GM12801 (cell line): ENCODE data around the gene MPPED1.

Experiments used
- CTCF ChIP-seq: IDR thresholded peaks from one replicate; pipeline ENCODE4 v1.5.1; 2011; ENCODE audit warnings: control low read depth; ENCODE audit not compliant: insufficient read length; ENCODE audit errors: extremely low read depth

MPPED1 gene

GRCh38 chr22:43553451-43554258 is 141.8 kb downstream of the MPPED1 start:
- TF ChIP-seq CTCF = no peak

DNA sequence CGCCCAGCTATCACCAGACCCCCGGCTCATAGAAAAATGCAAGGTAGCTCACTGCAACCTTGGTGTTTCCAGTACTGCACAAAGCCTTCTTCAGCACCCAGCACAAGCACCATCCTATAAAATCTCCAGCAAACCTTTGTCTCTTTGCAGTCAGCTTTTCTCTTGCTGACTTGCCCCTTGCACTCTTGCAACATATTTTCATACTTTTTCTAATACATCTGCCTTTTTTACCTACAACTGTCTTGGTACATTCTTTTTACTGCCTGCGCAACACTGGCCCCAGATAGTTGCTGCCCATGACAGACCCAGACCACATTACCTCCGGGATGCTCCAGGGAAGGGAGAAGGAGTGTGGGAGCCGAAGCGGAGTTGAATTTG is 142.4 kb downstream of the MPPED1 start:
- TF ChIP-seq CTCF = no peak

- TF ChIP-seq CTCF = no peak
Measured at GRCh38 chr22:43554694-43555365, 143.0 kb downstream of the MPPED1 start.

DNA sequence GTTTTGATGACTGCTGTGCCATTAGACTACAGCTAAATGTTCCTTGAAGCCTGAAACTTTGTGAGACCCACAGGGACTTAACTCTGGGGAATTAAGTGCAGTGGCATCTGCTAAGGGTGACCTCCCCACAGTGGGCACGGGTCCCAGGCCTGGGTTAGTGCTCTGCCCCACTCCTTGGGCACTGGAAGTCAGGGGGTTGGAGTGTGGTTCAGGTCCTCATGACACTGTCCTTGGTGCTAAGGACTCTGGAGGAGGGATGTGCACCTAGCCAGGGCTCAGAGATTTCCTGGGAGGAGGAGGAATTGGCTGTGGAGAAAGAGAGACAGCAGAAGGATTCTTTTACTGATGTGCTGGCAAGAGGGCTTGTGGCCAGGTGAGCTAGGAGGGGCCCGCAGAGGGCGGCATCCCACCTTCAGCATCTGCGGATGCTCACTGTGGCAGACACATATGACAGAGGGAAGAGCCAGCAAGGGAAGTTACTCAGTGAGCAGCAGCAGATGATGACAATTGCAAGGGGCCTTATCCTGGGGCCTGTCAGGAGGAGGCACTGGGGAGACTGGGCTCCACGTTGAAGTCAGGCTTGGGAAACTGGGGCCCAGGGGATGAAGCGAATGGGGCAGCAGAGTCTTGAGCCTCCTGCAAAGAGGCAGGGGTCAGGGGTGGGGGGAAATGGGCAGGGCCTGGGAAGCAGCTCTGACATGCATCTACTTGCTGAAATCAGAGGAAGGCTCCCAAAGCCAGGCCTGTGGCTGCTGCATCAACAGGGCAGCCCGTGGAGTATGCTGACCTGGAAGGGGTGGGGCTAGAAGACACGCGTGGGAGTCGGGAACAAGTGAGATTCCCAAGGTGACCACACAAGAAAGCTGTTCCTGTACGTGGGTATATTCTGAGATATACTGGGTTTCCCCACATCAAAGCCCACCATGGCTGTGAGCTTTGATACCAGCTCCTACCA is 144.0 kb downstream of the MPPED1 start:
- no peak for TF ChIP-seq CTCF
